Measurements from ENCODE around the gene FAF2. TPM values are rescaled to one million over a fixed set of nuclear protein-coding genes. Genes with fewer than 3 reads are reported as not detected.

FAF2 gene
- total and polyA plus RNA-seq, 3 donors from 2014 or later = 53.9 to 57.6 (median 55.0) TPM

DNA sequence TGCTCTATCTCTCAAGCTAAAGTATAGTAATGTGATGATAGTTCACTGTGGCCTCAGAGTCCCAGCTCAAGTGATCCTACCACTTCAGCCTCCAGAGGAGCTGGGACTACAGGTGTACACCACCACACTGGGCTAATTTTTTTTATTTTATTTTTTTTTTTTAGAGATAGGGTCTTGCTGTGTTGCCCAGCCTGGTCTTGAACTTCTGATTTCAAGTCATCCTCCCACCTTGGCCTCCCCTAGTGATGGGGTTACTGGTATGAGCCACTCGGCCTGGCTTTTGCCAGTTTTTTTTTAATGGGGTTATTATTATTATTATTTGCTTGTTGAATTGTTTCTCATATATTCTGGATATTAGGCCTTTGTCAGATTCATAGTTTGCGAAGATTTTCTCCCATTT is 13.2 kb downstream of the FAF2 start:
- Histone ChIP-seq H3K27me3 (no peaks in the 10 kb centered on the region), H3K4me3 (no peak overlapping the region), H3K27ac (no peak overlapping the region), H3K4me1 (peaks cover 13% of the 10 kb centered on the region), H3K9me3 (no peaks in the 10 kb centered on the region), H3K36me3 (ENCODE audit: low read depth, missing control alignments) (no peaks in the 10 kb centered on the region)
- intact Hi-C loops (cut with DNase I; ENCODE audit: low total_unique reads) = no loop called here
- 90 to 91% methylated on average over 2 of the region's 2 CpGs for WGBS, 2 donors
- no peak for TF ChIP-seq POLR2A (IDR thresholded peaks at IDR 0.05)
- DNase-seq = no peak

DNA sequence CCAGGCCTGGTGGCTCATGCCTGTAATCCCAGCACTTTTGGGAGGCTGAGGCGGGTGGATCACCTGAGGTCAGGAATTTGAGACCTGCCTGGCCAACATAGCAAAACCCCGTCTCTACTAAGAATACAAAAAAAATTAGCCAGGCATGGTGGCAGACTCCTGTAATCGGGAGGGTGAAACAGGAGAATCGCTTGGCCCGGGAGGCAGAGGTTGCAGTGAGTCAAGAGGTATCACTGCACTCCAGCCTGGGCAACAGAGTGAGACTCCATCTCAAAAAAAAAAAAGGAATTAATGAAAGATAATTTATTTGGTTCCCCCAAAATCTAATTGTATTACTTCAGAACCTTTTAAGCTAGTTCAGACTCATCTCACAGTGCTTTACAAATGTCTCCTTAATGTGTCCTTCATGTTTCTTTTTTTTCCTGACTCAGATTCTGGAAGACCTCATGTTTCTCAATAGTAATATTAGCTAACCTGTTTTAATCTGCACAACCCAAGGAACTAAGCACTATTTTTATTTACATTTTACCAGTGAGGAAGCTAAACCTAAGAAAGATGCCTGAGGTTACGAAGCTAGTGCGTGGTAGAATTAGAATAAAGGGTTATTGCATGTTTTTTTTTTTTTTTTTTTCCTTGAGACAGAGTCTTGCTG is 15.1 kb downstream of the FAF2 start:
- intact Hi-C loops (cut with DNase I; ENCODE audit: low total_unique reads) = no loop called here
- no peak for DNase-seq
- Histone ChIP-seq H3K27me3 (no peaks in the 10 kb centered on the region), H3K36me3 (ENCODE audit: low read depth, missing control alignments) (no peaks in the 10 kb centered on the region), H3K4me1 (peaks cover 8% of the 10 kb centered on the region), H3K27ac (no peak overlapping the region), H3K4me3 (no peak overlapping the region), H3K9me3 (no peaks in the 10 kb centered on the region)
- 87 to 90% methylated on average over 7 of the region's 7 CpGs for WGBS, 2 donors
- TF ChIP-seq, protein P1, sequence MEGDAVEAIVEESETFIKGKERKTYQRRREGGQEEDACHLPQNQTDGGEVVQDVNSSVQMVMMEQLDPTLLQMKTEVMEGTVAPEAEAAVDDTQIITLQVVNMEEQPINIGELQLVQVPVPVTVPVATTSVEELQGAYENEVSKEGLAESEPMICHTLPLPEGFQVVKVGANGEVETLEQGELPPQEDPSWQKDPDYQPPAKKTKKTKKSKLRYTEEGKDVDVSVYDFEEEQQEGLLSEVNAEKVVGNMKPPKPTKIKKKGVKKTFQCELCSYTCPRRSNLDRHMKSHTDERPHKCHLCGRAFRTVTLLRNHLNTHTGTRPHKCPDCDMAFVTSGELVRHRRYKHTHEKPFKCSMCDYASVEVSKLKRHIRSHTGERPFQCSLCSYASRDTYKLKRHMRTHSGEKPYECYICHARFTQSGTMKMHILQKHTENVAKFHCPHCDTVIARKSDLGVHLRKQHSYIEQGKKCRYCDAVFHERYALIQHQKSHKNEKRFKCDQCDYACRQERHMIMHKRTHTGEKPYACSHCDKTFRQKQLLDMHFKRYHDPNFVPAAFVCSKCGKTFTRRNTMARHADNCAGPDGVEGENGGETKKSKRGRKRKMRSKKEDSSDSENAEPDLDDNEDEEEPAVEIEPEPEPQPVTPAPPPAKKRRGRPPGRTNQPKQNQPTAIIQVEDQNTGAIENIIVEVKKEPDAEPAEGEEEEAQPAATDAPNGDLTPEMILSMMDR (IDR thresholded peaks at IDR 0.05) = no peak
- TF ChIP-seq POLR2A (IDR thresholded peaks at IDR 0.05) = no peak

DNA sequence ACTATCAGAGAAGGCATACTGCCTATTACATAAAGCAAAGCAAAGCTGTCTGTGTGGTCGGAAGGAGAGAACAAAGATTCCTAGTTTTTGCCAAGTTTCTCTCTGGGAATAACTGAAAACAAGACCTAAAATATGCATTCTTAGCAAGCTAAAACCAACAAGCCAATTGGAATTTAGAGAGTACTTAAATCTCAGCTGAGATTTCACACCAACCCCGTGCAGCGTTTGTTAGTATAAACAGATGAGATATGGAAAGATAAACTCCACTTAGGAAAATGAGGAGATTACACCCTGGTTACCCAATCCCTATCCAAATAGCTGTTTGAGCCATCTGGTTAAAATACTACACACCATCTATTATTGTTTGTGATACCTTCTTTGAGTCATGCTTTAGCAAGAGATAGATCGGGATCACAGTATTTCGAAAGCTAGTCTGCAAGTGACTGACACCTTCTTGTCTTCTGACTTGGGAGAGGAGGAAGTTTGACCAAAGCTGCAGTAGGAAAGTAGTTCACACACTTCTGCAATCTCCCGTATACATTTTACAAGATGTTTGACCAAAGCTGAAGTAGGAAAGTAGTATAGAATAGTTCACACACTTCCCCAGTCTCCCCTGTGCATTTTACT is 18.2 kb downstream of the FAF2 start:
- Histone ChIP-seq H3K9me3 (no peaks in the 10 kb centered on the region), H3K4me1 (peaks cover 5% of the 10 kb centered on the region), H3K4me3 (no peak overlapping the region), H3K27me3 (no peaks in the 10 kb centered on the region), H3K36me3 (ENCODE audit: low read depth, missing control alignments) (no peaks in the 10 kb centered on the region), H3K27ac (peak overlapping the region in 1 of 2 donors; percentile 3)
- DNase-seq = no peak
- intact Hi-C loops (cut with DNase I; ENCODE audit: low total_unique reads) = no loop called here
- TF ChIP-seq, protein P1 (IDR thresholded peaks at IDR 0.05) = no peak
- TF ChIP-seq POLR2A (IDR thresholded peaks at IDR 0.05) = no peak
- WGBS, 2 donors = 37 to 49% methylated on average over 6 of the region's 6 CpGs

DNA sequence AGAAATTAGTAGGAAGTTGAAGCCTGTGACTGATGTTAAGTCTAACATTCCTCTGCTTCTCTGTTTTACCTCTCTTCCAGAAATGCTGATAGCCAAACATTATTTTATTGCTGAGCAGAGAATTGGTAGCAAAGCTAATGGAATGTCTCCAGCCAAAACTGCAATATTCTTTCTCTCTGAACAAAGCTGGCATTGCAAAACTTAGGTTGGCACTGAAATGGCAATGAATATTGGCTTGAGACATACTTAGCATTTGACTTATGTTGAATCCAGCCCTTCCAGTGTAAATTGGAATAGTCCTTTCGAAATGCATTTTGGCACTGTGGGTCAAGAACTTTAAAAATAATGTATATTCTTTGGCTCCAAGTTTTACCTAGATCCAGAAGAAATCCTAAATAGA is 21.1 kb downstream of the FAF2 start:
- H3K36me3 ChIP-seq (ENCODE audit: low read depth, missing control alignments) = no peaks in the 10 kb centered on the region
- TF ChIP-seq, protein P1 (IDR thresholded peaks at IDR 0.05) = no peak
- TF ChIP-seq POLR2A (IDR thresholded peaks at IDR 0.05) = no peak
- no peak overlapping the region for H3K27ac ChIP-seq
- 92 to 100% methylated on average over 1 of the region's 1 CpG for WGBS, 2 donors
- no peaks in the 10 kb centered on the region for H3K9me3 ChIP-seq
- no peak for DNase-seq
- no peaks in the 10 kb centered on the region for H3K27me3 ChIP-seq
- peaks cover 5% of the 10 kb centered on the region for H3K4me1 ChIP-seq
- H3K4me3 ChIP-seq = no peak overlapping the region
- intact Hi-C loops (cut with DNase I; ENCODE audit: low total_unique reads) = no loop called here

DNA sequence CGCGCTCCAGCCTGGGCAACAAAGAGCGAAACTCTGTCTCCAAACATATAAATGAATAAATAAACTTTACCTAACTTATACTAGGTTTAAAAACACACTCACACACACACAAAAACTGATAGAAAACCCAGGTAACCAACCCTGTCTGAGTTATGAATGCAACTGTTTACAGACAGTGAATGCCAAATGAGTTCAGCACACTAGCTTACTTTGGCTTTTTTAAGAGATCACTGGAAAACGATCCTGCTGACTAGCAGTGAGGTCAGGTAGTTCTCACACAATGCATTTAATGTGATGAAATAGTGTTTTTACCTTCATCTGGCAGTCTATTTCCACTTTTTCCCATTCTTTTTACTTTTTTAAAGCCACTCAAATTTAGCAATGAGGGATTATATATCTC is 22.4 kb downstream of the FAF2 start:
- Histone ChIP-seq H3K27ac (no peak overlapping the region), H3K27me3 (no peaks in the 10 kb centered on the region), H3K4me1 (peaks cover 4% of the 10 kb centered on the region), H3K9me3 (no peaks in the 10 kb centered on the region), H3K36me3 (ENCODE audit: low read depth, missing control alignments) (no peaks in the 10 kb centered on the region), H3K4me3 (no peak overlapping the region)
- intact Hi-C loops (cut with DNase I; ENCODE audit: low total_unique reads) = no loop called here
- WGBS, 2 donors = 82 to 87% methylated on average over 4 of the region's 4 CpGs
- DNase-seq = no peak
- no peak for TF ChIP-seq POLR2A (IDR thresholded peaks at IDR 0.05)
- TF ChIP-seq, protein P1 (IDR thresholded peaks at IDR 0.05) = no peak
